HG03469 (cell line): ENCODE results near the gene CRY2.
"Not testable (repeated sequence)": the region's sequence is repeated elsewhere in the genome, so short reads cannot be mapped to it uniquely, and the experiment has no call there.

Source experiments
- ATAC-seq: cut with Tn5 transposase; IDR thresholded peaks from one replicate; pipeline ENCODE4 v1.9.1; 2021; ENCODE audit warnings: mild to moderate bottlenecking, moderate library complexity, moderate number of reproducible peaks; ENCODE audit not compliant: unreplicated experiment

The CRY2 gene

DNA sequence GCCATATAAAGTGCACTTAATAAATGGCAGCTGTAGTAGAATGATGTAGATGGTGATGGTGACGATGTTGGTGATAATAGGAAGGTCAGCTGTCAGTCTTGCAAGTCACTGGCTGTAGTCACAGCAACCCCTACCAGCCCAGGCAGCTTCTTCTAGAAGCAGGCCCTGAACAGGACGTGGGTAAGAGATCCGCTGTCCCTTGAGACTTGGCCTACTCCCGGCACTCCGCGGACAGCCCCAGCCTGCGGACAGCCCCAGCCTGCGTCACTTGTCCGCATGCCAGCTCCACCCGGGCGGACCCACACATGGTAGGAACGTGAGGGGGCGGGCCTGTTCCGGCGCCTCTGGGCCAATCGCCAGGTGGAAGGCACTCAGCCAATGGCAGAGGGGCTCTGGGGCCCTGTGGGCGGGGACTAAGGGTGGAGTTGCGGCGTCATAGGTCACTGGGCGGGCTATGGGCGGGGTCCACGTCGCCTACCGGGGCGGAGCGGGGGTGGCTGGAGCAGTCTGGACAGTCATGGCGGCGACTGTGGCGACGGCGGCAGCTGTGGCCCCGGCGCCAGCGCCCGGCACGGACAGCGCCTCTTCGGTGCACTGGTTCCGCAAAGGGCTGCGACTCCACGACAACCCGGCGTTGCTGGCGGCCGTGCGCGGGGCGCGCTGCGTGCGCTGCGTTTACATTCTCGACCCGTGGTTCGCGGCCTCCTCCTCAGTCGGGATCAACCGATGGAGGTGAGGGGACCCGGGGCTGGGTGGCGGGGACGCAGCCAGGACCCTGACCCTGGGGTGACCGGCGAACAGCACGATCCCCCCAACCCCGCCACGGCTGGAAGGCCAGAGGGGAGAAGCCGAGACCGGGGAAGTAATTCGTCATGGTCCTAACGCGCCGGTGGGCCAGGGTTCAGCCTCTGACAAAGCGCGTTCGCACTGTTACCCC lies at the start of gene CRY2:
Gene CRY2 (plus strand): TSS at position 502 of the 937 bp plus-strand sequence. CDS start 16 bp downstream, at position 518.
- peak; percentile 77 for ATAC-seq

- ATAC-seq, result no peak
Measured at GRCh38 chr11:45798793-45799441, 48.4 kb upstream of the CRY2 start.

DNA sequence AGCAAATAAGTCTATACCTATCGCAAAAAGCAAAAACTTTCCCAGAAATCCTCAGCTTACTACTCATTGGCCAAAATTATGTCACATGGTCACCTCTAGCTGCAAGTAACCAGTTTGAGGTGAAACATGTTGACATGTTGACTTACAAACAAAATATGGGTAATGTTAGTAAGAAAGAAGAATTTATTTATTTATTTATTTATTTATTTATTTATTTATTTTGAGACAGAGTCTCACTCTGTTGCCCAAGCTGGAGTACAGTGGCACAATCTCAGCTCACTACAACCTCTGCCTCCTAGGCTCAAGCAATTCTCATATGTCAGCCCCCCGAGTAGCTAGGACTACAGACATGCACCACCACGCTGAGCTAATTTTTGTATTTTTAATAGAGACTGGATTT lies 47.7 kb upstream of the CRY2 start:
- ATAC-seq, result no peak

DNA sequence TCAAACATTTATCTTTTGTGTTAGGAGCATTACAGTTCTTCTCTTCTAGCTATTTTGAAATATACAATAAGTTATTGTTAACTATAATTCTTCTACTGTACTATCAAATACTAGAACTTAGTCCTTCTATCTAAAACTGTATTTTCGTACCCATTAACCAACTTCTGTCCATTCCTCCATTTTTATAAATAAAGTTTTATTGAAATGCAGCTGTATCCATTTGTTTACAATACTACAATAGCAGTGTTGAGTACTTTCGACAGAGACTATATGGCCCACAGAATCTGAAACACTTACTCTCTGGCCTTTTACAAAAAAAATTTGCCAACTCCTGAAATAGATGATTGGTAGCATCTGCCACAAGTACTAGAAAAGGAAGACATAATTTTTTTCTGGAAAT lies 47.0 kb upstream of the CRY2 start:
- no peak for ATAC-seq

DNA sequence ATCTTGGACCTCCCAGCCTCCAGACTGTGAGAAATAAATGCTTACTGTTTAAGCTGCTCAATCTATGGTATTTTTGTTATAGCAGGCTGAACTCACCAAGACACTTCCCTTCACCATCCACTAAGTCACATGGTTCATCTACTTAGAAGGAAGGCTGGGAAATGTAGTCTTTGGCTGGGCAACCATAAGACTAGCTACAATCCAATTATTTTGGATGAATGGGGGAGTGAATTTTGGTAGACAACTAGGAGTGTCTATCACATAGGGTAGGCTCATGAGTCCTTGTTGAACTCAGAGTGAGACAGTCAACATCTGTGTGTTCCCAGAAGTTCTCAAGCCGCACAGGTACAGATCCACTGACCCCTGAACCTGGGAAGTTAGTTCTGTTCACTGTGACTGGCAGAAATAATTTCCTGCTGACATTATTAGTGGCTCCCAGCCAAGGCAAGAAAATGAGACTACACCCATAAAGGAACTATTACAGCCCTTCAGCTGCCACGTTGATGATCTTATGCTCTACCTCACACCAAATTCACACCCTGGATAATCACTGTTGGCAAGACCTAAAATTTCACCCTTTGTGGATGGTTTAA lies 45.5 kb upstream of the CRY2 start:
- ATAC-seq, result no peak

- no peak for ATAC-seq
Measured at GRCh38 chr11:45802531-45803317, 44.6 kb upstream of the CRY2 start.

- no peak for ATAC-seq
Measured at GRCh38 chr11:45803971-45804760, 43.1 kb upstream of the CRY2 start.

GRCh38 chr11:45804761-45805304 lies 42.4 kb upstream of the CRY2 start, which contains the start of gene SLC35C1:
Gene SLC35C1, plus strand, starts transcription at chr11:45805149. Its CDS starts 653 bp downstream, at chr11:45805802.
- ATAC-seq, result peak; percentile 87

DNA sequence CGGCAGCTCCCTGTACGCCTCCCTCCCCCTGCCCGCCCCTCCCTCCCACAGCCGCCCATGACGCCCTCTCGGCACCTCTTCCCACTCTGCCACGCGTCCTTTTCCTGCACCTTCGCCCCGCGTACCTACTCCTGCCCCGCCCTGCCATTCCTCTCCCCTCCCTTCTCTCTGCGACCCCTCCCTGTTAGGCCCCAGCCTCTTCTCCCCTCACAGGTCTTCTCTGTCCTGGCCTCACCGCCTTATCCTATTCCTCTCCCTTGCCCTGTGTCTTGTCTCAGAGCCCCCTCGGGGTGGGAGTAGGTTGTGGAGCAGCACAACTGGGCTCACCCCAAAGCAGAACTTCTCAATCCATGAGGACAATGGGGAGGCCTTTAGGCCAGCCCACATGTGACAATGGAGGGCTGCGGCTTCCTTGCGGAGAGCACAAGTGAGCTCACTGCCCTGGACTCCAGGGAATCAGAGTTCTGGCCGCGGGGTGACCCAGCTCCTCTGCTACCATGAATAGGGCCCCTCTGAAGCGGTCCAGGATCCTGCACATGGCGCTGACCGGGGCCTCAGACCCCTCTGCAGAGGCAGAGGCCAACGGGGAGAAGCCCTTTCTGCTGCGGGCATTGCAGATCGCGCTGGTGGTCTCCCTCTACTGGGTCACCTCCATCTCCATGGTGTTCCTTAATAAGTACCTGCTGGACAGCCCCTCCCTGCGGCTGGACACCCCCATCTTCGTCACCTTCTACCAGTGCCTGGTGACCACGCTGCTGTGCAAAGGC lies 41.8 kb upstream of the CRY2 start:
- ATAC-seq, result no peak

GRCh38 chr11:45806072-45806933 lies 41.0 kb upstream of the CRY2 start:
- ATAC-seq, result no peak

- ATAC-seq, result no peak
Measured at GRCh38 chr11:45806937-45807791, 40.1 kb upstream of the CRY2 start.

- no peak for ATAC-seq
Measured at GRCh38 chr11:45807792-45808238, 39.5 kb upstream of the CRY2 start.

- not testable (repeated sequence) for ATAC-seq
Measured at GRCh38 chr11:45808427-45808826, 38.8 kb upstream of the CRY2 start.

GRCh38 chr11:45809456-45810395 lies 37.5 kb upstream of the CRY2 start:
- ATAC-seq, result no peak

DNA sequence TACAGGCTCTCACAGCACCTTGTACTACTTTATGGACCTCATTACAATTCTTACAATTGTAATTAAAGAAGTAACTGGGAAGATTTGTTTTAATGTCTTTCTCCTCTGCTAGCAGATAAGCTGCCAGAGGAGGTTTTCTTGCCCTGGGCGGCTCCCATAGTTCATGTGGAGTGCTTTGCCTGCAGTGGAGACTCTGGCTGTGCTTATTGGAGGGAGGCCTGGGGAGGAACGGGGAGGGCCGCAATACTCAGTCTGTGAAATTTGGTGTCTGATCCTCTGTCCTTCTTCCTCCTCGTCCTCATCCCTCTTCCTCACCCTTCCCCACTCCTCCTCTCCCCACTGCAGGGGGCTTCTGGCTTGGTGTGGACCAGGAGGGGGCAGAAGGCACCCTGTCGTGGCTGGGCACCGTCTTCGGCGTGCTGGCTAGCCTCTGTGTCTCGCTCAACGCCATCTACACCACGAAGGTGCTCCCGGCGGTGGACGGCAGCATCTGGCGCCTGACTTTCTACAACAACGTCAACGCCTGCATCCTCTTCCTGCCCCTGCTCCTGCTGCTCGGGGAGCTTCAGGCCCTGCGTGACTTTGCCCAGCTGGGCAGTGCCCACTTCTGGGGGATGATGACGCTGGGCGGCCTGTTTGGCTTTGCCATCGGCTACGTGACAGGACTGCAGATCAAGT lies 36.7 kb upstream of the CRY2 start:
- ATAC-seq, result no peak
